ENCODE measurements around the gene STPG1.

The STPG1 gene

GRCh38 chr1:24317956-24318614 lies 95.5 kb downstream of the STPG1 start:
- no peak for DNase-seq (ENCODE audit: low read depth in 2 of 2)

- DNase-seq (ENCODE audit: low read depth in 2 of 2): no peak
These were observed 96.5 kb downstream of the STPG1 start for GRCh38 chr1:24317081-24317480.

GRCh38 chr1:24316645-24317044 lies 96.9 kb downstream of the STPG1 start:
- DNase-seq (ENCODE audit: low read depth in 2 of 2): no peak

GRCh38 chr1:24315391-24315790 lies 98.2 kb downstream of the STPG1 start:
- DNase-seq (ENCODE audit: low read depth in 2 of 2): no peak

GRCh38 chr1:24311741-24312140 lies 101.8 kb downstream of the STPG1 start:
- no peak for DNase-seq (ENCODE audit: low read depth in 2 of 2)

GRCh38 chr1:24311234-24311633 lies 102.3 kb downstream of the STPG1 start:
- DNase-seq (ENCODE audit: low read depth in 2 of 2): no peak

- DNase-seq (ENCODE audit: low read depth in 2 of 2): no peak
These were observed 103.7 kb downstream of the STPG1 start for GRCh38 chr1:24309762-24310485.

- no peak for DNase-seq (ENCODE audit: low read depth in 2 of 2)
These were observed 105.1 kb downstream of the STPG1 start for GRCh38 chr1:24308365-24309015.

Data from activated CD4-positive, alpha-beta T cell treated with anti-CD3 and anti-CD28 coated beads for 24 hours (primary cell).